H9 (cell line): ENCODE measurements around the gene PES1. TPM values are rescaled to one million over a fixed set of nuclear protein-coding genes. Genes with fewer than 3 reads are reported as not detected.
A peak's percentile ranks its signal among the peaks of the same experiment; 100 is the strongest.

ENCODE experiments used
- DNase-seq: peaks from one replicate; pipeline ENCODE4 v3.0.0-alpha.2; 2017
- H2AFZ ChIP-seq: one replicate; pipeline ENCODE4 v1.6.1; 2013; ENCODE audit warnings: mild to moderate bottlenecking, low read length, control low read depth, moderate library complexity
- H2AK5ac ChIP-seq: 2 replicates; pipeline ENCODE4 v1.6.1; 2013; ENCODE audit warnings: low read length, control low read depth, mixed read lengths; ENCODE audit not compliant: insufficient read length
- H2BK120ac ChIP-seq: one replicate; pipeline ENCODE4 v1.6.1; 2013; ENCODE audit warnings: low read depth, mild to moderate bottlenecking, low read length, control low read depth, inconsistent platforms; ENCODE audit not compliant: poor library complexity, severe bottlenecking
- H2BK12ac ChIP-seq: 2 replicates; pipeline ENCODE4 v1.6.1; 2013; ENCODE audit warnings: low read length, control low read depth, mixed read lengths, low read depth; ENCODE audit not compliant: insufficient read length
- H2BK15ac ChIP-seq: 2 replicates; pipeline ENCODE4 v1.6.1; 2013; ENCODE audit warnings: low read depth, low read length, control low read depth
- H2BK20ac ChIP-seq: one replicate; pipeline ENCODE4 v1.6.1; 2013; ENCODE audit warnings: low read depth, mild to moderate bottlenecking, low read length, control low read depth, inconsistent platforms; ENCODE audit not compliant: poor library complexity, severe bottlenecking
- H2BK5ac ChIP-seq: 2 replicates; pipeline ENCODE4 v1.6.1; 2013; ENCODE audit warnings: low read length, control low read depth, mixed read lengths; ENCODE audit not compliant: insufficient read length
- H3K14ac ChIP-seq: 2 replicates; pipeline ENCODE4 v1.6.1; 2013; ENCODE audit warnings: low read length, control low read depth; ENCODE audit not compliant: insufficient read depth
- H3K18ac ChIP-seq: 2 replicates; pipeline ENCODE4 v1.6.1; 2013; ENCODE audit warnings: low read depth, mild to moderate bottlenecking, mixed read lengths, low read length, control low read depth; ENCODE audit not compliant: insufficient read length
- H3K23ac ChIP-seq: 2 replicates; pipeline ENCODE4 v1.6.1; 2013; ENCODE audit warnings: low read length, control low read depth, mixed read lengths, low read depth; ENCODE audit not compliant: insufficient read length
- H3K23me2 ChIP-seq: 2 replicates; pipeline ENCODE4 v1.6.1; 2013; ENCODE audit warnings: low read depth, mild to moderate bottlenecking, mixed read lengths, low read length, control low read depth; ENCODE audit not compliant: insufficient read length, poor library complexity, severe bottlenecking
- H3K27ac ChIP-seq: 2 replicates; pipeline ENCODE4 v1.5.1; 2013; ENCODE audit warnings: low read length, control low read depth, mixed read lengths, low read depth; ENCODE audit not compliant: insufficient read length
- H3K27me3 ChIP-seq: 2 replicates; pipeline ENCODE4 v1.6.1; 2013; ENCODE audit warnings: low read length, control low read depth, inconsistent platforms; ENCODE audit not compliant: insufficient read depth
- H3K4ac ChIP-seq: 2 replicates; pipeline ENCODE4 v1.6.1; 2013; ENCODE audit warnings: low read depth, mild to moderate bottlenecking, control low read depth, inconsistent platforms, low read length, moderate library complexity
- H3K4me1 ChIP-seq: 2 replicates; pipeline ENCODE4 v1.6.1; 2013; ENCODE audit warnings: low read length, control low read depth, inconsistent platforms; ENCODE audit not compliant: insufficient read depth
- H3K4me2 ChIP-seq: 2 replicates; pipeline ENCODE4 v1.6.1; 2013; ENCODE audit warnings: low read length, control low read depth, mixed read lengths; ENCODE audit not compliant: insufficient read length, insufficient read depth
- H3K56ac ChIP-seq: 2 replicates; pipeline ENCODE4 v1.6.1; 2013; ENCODE audit warnings: low read depth, mild to moderate bottlenecking, mixed read lengths, low read length, control low read depth; ENCODE audit not compliant: insufficient read length
- H3K79me1 ChIP-seq: 2 replicates; pipeline ENCODE4 v1.6.1; 2013; ENCODE audit warnings: low read depth, mild to moderate bottlenecking, moderate library complexity, low read length, control low read depth, inconsistent platforms; ENCODE audit not compliant: insufficient read depth, poor library complexity, severe bottlenecking
- H3K79me2 ChIP-seq: 2 replicates; pipeline ENCODE4 v1.6.1; 2013; ENCODE audit warnings: low read length, control low read depth, inconsistent platforms; ENCODE audit not compliant: insufficient read depth
- H3K9ac ChIP-seq: 2 replicates; pipeline ENCODE4 v1.6.1; 2013; ENCODE audit warnings: low read length, control low read depth, mixed read lengths; ENCODE audit not compliant: insufficient read length; ENCODE audit errors: extremely low read depth
- H3K9me3 ChIP-seq: one replicate; pipeline ENCODE4 v1.6.1; 2013; ENCODE audit warnings: low read depth, low read length, inconsistent platforms; ENCODE audit not compliant: control insufficient read depth
- H3T11ph ChIP-seq: one replicate; pipeline ENCODE4 v1.6.1; 2013; ENCODE audit warnings: mild to moderate bottlenecking, low read length, control low read depth, inconsistent platforms
- H4K20me1 ChIP-seq: one replicate; pipeline ENCODE4 v1.6.1; 2013; ENCODE audit not compliant: control insufficient read depth, insufficient read length, insufficient read depth
- H4K5ac ChIP-seq: 2 replicates; pipeline ENCODE4 v1.6.1; 2013; ENCODE audit warnings: low read depth, mild to moderate bottlenecking, mixed read lengths, low read length, control low read depth; ENCODE audit not compliant: insufficient read length
- H4K8ac ChIP-seq: replicated peaks from 2 replicates; pipeline ENCODE4 v1.6.1; 2013; ENCODE audit warnings: low read length, control low read depth, mixed read lengths, low read depth; ENCODE audit not compliant: insufficient read length
- H4K91ac ChIP-seq: 2 replicates; pipeline ENCODE4 v1.6.1; 2013; ENCODE audit warnings: low read depth, mild to moderate bottlenecking, moderate library complexity, mixed read lengths, low read length, control low read depth; ENCODE audit not compliant: insufficient read length
- H3K27ac Mint-ChIP-seq, 3 experiments: 2 replicates in 2 of 3; 3 replicates in 1 of 3; pipeline ENCODE4 v1.8.0; 2020 to 2021; ENCODE audit warnings: mixed read lengths in 3 of 3, mild to moderate bottlenecking in 1 of 3, moderate library complexity in 1 of 3
- H3K27me3 Mint-ChIP-seq: 2 replicates; pipeline ENCODE4 v1.8.0; 2021; ENCODE audit warnings: low read depth, mild to moderate bottlenecking, moderate library complexity, mixed read lengths
- H3K36me3 Mint-ChIP-seq, 3 experiments: 2 replicates in 2 of 3; 3 replicates in 1 of 3; pipeline ENCODE4 v1.8.0; 2020 to 2021; ENCODE audit warnings: low read depth in 3 of 3, mixed read lengths in 3 of 3; ENCODE audit not compliant: insufficient read depth in 1 of 3
- H3K4me1 Mint-ChIP-seq, 2 experiments: 2 replicates each; pipeline ENCODE4 v1.8.0; 2020; ENCODE audit warnings: mixed read lengths in 2 of 2
- H3K4me3 Mint-ChIP-seq, 2 experiments: 2 replicates in 1 of 2; 3 replicates in 1 of 2; pipeline ENCODE4 v1.8.0; 2020 to 2021; ENCODE audit warnings: mild to moderate bottlenecking in 2 of 2, mixed read lengths in 2 of 2, moderate library complexity in 1 of 2
- H3K9me3 Mint-ChIP-seq, 2 experiments: 2 replicates in 1 of 2; 3 replicates in 1 of 2; pipeline ENCODE4 v1.8.0; 2020; ENCODE audit warnings: mild to moderate bottlenecking in 2 of 2, mixed read lengths in 2 of 2, moderate library complexity in 1 of 2
- WGBS: extraction: QIAGEN DNeasy Blood & Tissue Kit; methylation state at CpG from one replicate; pipeline ENCODE4 v1.1.7; 2013; ENCODE audit warnings: missing lambda C conversion rate, low lambda C conversion rate, mixed read lengths; ENCODE audit not compliant: insufficient read length; ENCODE audit errors: extremely low coverage; 5-methylcytosine and 5-hydroxymethylcytosine counted together
- total RNA-seq: library from RNA; stranded (reverse); gene quantifications from 2 replicates; pipeline ENCODE4 v1.2.1, GENCODE V29; 2021
- TF ChIP-seq, protein P1 (sequence below): fragments of 200-600 bp; sonication (generic); conservative IDR thresholded peaks from 3 replicates; pipeline ENCODE4 v1.8.0; 2021; ENCODE audit warnings: antibody characterized with exemption, mild to moderate bottlenecking

PES1 gene
- total RNA-seq, 1 experiment from 2014 or later: 133 TPM

DNA sequence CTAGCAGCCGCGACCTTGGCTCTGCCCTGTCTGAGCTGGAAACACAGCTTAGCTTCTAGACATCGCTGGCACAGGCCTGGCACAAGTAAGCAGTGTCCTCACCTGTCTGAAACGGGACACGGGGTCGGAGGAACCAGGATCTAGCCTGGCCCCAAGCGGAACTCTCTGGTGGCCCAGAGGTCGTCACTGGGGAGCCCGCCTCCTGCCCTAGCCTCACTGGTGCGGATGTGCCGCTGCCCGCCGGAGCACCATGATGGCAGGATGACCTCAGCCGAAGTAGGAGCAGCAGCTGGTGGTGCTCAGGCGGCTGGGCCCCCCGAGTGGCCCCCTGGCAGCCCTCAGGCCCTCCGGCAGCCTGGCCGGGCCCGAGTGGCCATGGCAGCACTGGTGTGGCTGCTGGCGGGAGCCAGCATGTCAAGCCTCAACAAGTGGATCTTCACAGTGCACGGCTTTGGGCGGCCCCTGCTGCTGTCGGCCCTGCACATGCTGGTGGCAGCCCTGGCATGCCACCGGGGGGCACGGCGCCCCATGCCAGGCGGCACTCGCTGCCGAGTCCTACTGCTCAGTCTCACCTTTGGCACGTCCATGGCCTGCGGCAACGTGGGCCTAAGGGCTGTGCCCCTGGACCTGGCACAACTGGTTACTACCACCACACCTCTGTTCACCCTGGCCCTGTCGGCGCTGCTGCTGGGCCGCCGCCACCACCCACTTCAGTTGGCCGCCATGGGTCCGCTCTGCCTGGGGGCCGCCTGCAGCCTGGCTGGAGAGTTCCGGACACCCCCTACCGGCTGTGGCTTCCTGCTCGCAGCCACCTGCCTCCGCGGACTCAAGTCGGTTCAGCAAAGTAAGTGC lies 44.7 kb upstream of the PES1 start:
- Histone ChIP-seq H2BK15ac (no peak overlapping the region), H4K91ac (no peak overlapping the region), H4K20me1 (no peaks in the 10 kb centered on the region), H3K27me3 (no peaks in the 10 kb centered on the region; the same call in 1 of the 2 replicates), H3K4me1 (no peaks in the 10 kb centered on the region), H3K4me2 (peak overlapping the region; percentile 50), H3K79me1 (no peaks in the 10 kb centered on the region), H3T11ph (no peak overlapping the region), H2AFZ (no peak overlapping the region), H3K23me2 (peaks cover 12% of the 10 kb centered on the region), H2BK5ac (no peak overlapping the region), H3K56ac (no peak overlapping the region), H3K14ac (no peak overlapping the region; the same call in 1 of the 2 replicates), H4K5ac (no peak overlapping the region), H3K9me3 (no peaks in the 10 kb centered on the region), H3K79me2 (no peaks in the 10 kb centered on the region), H3K4ac (no peak overlapping the region), H2BK12ac (no peak overlapping the region), H3K9ac (no peak overlapping the region), H2BK20ac (no peak overlapping the region), H2AK5ac (no peak overlapping the region), H4K8ac (no peak overlapping the region), H3K27ac (no peak overlapping the region), H3K23ac (no peak overlapping the region), H3K18ac (no peak overlapping the region), H2BK120ac (no peak overlapping the region)
- H3K27me3 Mint-ChIP-seq: peaks cover 10% of the 10 kb centered on the region
- WGBS: no CpG with 5 or more reads among the region's 45 CpGs
- H3K4me3 Mint-ChIP-seq: peak overlapping the region; percentile 64 to 80
- peak; percentile 52 for DNase-seq
- peaks cover 7 to 19% (median 17%) of the 10 kb centered on the region in 3 experiments; a peak in 6 of 7 replicates for H3K36me3 Mint-ChIP-seq
- peaks cover 22 to 26% of the 10 kb centered on the region in 2 experiments for H3K4me1 Mint-ChIP-seq
- H3K9me3 Mint-ChIP-seq: peaks cover 8 to 11% of the 10 kb centered on the region in 2 experiments; a peak in 4 of 5 replicates
- H3K27ac Mint-ChIP-seq: no peak overlapping the region
- TF ChIP-seq, protein P1, sequence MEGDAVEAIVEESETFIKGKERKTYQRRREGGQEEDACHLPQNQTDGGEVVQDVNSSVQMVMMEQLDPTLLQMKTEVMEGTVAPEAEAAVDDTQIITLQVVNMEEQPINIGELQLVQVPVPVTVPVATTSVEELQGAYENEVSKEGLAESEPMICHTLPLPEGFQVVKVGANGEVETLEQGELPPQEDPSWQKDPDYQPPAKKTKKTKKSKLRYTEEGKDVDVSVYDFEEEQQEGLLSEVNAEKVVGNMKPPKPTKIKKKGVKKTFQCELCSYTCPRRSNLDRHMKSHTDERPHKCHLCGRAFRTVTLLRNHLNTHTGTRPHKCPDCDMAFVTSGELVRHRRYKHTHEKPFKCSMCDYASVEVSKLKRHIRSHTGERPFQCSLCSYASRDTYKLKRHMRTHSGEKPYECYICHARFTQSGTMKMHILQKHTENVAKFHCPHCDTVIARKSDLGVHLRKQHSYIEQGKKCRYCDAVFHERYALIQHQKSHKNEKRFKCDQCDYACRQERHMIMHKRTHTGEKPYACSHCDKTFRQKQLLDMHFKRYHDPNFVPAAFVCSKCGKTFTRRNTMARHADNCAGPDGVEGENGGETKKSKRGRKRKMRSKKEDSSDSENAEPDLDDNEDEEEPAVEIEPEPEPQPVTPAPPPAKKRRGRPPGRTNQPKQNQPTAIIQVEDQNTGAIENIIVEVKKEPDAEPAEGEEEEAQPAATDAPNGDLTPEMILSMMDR: no peak
